Neural crest cell (in vitro differentiated cells): ENCODE measurements around the gene PRKCB. TPM values are rescaled to one million over a fixed set of nuclear protein-coding genes. Genes with fewer than 3 reads are reported as not detected.

Source experiments
- DNase-seq: peaks from one replicate; pipeline ENCODE4 v3.0.0; 2021; ENCODE audit warnings: low read depth, mixed read lengths, low spot score
- H3K27ac Mint-ChIP-seq: one replicate; pipeline ENCODE4 v1.8.0; 2021; ENCODE audit warnings: mild to moderate bottlenecking, mixed read lengths; ENCODE audit not compliant: unreplicated experiment
- H3K27me3 Mint-ChIP-seq: 2 replicates; pipeline ENCODE4 v1.8.0; 2021; ENCODE audit warnings: low read depth, mild to moderate bottlenecking, mixed read lengths
- H3K36me3 Mint-ChIP-seq: 2 replicates; pipeline ENCODE4 v1.8.0; 2021; ENCODE audit warnings: low read depth, mild to moderate bottlenecking, mixed read lengths
- H3K4me1 Mint-ChIP-seq: 2 replicates; pipeline ENCODE4 v1.8.0; 2021; ENCODE audit warnings: mixed read lengths
- H3K4me3 Mint-ChIP-seq: one replicate; pipeline ENCODE4 v1.8.0; 2021; ENCODE audit warnings: mild to moderate bottlenecking, mixed read lengths
- H3K9me3 Mint-ChIP-seq: 2 replicates; pipeline ENCODE4 v1.8.0; 2021; ENCODE audit warnings: mixed read lengths
- total RNA-seq: library from RNA; stranded (reverse); gene quantifications from 2 replicates; pipeline ENCODE4 v1.2.1, GENCODE V29; 2021
- TF ChIP-seq, protein P1 (sequence below): fragments of 200-600 bp; sonication (generic); conservative IDR thresholded peaks from 2 replicates; pipeline ENCODE4 v1.5.0; 2021; ENCODE audit warnings: antibody characterized with exemption, mild to moderate bottlenecking

PRKCB gene
- total RNA-seq, 1 donor from 2014 or later, result 0.77 TPM

DNA sequence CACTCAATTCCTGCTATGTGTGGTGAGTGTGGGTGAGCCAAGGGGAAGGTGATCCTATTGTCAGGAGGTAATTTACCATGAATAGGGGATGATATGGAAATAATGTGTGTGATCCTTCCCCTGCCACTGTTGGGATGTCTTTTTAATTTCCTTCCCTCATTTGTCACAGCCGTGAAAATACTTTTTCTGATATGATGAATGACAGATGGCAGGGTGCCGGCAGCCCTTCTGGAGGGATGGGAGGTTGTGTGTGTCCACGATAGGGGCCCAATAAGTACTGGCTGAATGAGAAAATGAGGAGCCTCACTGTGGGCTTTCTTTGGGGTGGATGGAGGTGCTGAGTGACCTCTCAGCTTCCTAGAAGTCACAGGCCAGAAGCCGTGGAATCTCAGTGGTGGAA, 109.5 kb downstream of the PRKCB start:
- H3K36me3 Mint-ChIP-seq, result no peaks in the 10 kb centered on the region
- TF ChIP-seq, protein P1, sequence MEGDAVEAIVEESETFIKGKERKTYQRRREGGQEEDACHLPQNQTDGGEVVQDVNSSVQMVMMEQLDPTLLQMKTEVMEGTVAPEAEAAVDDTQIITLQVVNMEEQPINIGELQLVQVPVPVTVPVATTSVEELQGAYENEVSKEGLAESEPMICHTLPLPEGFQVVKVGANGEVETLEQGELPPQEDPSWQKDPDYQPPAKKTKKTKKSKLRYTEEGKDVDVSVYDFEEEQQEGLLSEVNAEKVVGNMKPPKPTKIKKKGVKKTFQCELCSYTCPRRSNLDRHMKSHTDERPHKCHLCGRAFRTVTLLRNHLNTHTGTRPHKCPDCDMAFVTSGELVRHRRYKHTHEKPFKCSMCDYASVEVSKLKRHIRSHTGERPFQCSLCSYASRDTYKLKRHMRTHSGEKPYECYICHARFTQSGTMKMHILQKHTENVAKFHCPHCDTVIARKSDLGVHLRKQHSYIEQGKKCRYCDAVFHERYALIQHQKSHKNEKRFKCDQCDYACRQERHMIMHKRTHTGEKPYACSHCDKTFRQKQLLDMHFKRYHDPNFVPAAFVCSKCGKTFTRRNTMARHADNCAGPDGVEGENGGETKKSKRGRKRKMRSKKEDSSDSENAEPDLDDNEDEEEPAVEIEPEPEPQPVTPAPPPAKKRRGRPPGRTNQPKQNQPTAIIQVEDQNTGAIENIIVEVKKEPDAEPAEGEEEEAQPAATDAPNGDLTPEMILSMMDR, result no peak
- no peak overlapping the region for H3K27ac Mint-ChIP-seq
- no peak for DNase-seq
- peaks cover 4% of the 10 kb centered on the region for H3K27me3 Mint-ChIP-seq
- no peak overlapping the region for H3K4me3 Mint-ChIP-seq
- H3K4me1 Mint-ChIP-seq, result peaks cover 12% of the 10 kb centered on the region
- no peaks in the 10 kb centered on the region for H3K9me3 Mint-ChIP-seq

DNA sequence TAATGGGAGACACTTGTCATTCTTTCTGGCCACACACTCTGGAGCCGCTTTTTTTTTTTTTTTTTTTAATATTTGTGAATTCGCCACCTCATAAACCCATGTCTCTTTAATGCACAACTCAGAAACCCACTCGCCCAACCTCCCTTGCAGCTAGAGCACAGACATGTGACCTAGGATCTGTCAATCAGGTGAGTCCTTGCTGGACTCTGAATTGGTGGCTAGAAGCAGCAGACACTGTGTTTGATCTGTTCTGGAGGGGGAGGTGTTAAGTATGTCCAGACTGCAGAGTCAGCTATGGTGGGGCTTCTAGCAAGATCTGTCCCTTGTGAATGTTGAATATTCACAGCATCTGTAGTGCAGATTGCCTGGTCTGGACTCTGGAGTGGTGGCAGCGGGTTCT, 112.1 kb downstream of the PRKCB start:
- H3K9me3 Mint-ChIP-seq, result no peaks in the 10 kb centered on the region
- no peak overlapping the region for H3K4me3 Mint-ChIP-seq
- H3K4me1 Mint-ChIP-seq, result peaks cover 25% of the 10 kb centered on the region
- no peaks in the 10 kb centered on the region for H3K36me3 Mint-ChIP-seq
- TF ChIP-seq, protein P1, result no peak
- no peak for DNase-seq
- no peak overlapping the region for H3K27ac Mint-ChIP-seq
- H3K27me3 Mint-ChIP-seq, result peaks cover 12% of the 10 kb centered on the region

DNA sequence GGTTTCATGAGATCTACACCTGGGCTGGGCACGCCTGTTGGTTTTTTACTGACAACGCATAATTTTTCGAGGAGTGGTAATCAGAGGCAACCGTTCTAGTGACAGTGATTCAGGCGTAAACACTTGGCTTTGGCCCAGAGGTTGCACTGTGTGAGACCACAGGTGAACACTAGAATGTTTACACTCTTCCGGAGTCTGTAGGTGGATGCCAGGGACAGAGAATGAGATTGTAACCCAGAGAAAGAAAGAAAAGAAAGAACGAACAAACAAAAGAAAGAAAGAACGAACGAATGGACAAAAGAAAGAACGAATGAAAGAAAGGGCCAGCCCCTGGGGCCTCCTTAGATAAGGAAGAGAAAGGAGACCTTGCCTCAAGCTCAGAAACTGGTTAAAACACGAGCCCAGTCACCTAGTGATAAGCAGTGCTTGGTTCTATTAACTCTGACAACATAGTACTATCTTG, 113.2 kb downstream of the PRKCB start:
- no peaks in the 10 kb centered on the region for H3K36me3 Mint-ChIP-seq
- H3K4me1 Mint-ChIP-seq, result peaks cover 25% of the 10 kb centered on the region
- TF ChIP-seq, protein P1, result no peak
- H3K27me3 Mint-ChIP-seq, result peaks cover 15% of the 10 kb centered on the region
- no peak overlapping the region for H3K27ac Mint-ChIP-seq
- no peak overlapping the region for H3K4me3 Mint-ChIP-seq
- DNase-seq, result no peak
- H3K9me3 Mint-ChIP-seq, result no peaks in the 10 kb centered on the region

DNA sequence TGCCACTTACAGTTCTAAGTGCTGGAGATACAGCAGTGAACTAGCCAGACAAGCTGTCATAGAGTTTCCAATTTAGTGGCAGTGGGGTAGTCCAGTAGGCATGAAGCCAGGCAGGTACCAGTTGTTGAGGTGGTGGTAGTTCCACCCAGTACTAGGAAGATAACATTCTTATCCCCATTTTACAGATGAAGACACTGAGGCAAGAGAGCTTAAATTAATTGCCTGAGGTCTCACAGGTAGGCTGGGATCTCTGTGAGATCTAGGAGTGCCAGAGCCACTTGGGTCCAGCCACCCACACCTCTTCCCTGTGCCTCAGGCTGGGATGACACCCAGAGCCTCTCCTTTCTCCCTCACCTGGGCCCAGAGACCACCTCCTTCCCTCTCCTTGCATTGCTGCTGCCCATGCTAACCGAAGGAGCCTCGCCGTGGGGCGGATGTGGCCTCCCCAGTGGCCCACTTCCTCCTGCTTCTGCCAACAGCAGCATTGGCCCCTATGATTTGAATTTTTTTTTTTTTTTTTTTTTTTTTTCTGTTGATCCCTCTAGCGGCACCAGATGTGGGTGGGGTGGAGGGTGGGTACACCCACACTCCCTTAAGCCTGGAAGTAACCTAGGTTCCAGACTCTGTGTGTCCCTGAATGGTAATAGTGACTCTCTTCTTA, 114.0 kb downstream of the PRKCB start:
- Mint-ChIP-seq H3K4me3 (no peak overlapping the region), H3K9me3 (no peaks in the 10 kb centered on the region), H3K27ac (no peak overlapping the region), H3K27me3 (peaks cover 18% of the 10 kb centered on the region), H3K36me3 (no peaks in the 10 kb centered on the region), H3K4me1 (peaks cover 22% of the 10 kb centered on the region)
- TF ChIP-seq, protein P1, result no peak
- DNase-seq, result no peak

GRCh38 chr16:23950291-23950894, 114.6 kb downstream of the PRKCB start:
- TF ChIP-seq, protein P1, result no peak
- H3K4me3 Mint-ChIP-seq, result no peak overlapping the region
- no peak for DNase-seq
- no peaks in the 10 kb centered on the region for H3K36me3 Mint-ChIP-seq
- peaks cover 16% of the 10 kb centered on the region for H3K4me1 Mint-ChIP-seq
- H3K27ac Mint-ChIP-seq, result no peak overlapping the region
- H3K9me3 Mint-ChIP-seq, result no peaks in the 10 kb centered on the region
- peaks cover 24% of the 10 kb centered on the region for H3K27me3 Mint-ChIP-seq
